Astrocyte (in vitro differentiated cells and primary cell): ENCODE data around the gene PGA4.

Experiments
- EZH2 ChIP-seq: IDR thresholded peaks from 2 replicates; pipeline ENCODE4 v1.6.1; 2012; ENCODE audit warnings: mild to moderate bottlenecking, low read length, inconsistent platforms; ENCODE audit not compliant: insufficient read depth
- TF ChIP-seq, protein P1 (sequence below): IDR thresholded peaks from 2 replicates; pipeline ENCODE4 v1.5.1; 2011; ENCODE audit warnings: low read depth, mild to moderate bottlenecking, inconsistent platforms, low read length, moderate library complexity; ENCODE audit not compliant: insufficient read depth

DNA sequence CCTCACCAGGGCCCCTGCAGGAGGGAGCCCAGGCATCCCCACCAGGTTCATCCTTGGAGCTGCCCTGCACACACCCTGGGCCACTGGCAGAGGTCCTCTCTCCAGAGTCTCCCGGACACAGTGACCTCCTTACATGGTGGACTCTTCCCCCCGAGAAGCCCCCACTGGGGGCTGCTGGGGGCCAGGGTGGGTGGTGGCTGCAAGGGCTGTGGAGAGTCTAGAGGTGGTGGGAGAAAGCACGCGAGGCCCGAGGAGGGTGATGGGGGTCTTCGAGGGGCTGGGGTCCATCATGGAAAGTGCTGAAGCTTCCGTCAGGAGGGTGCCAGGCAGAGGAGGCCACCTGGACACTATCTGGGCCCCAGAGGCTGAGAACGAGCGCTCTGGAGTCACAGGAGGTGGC lies 36.4 kb downstream of the PGA4 start:
- TF ChIP-seq, protein P1, sequence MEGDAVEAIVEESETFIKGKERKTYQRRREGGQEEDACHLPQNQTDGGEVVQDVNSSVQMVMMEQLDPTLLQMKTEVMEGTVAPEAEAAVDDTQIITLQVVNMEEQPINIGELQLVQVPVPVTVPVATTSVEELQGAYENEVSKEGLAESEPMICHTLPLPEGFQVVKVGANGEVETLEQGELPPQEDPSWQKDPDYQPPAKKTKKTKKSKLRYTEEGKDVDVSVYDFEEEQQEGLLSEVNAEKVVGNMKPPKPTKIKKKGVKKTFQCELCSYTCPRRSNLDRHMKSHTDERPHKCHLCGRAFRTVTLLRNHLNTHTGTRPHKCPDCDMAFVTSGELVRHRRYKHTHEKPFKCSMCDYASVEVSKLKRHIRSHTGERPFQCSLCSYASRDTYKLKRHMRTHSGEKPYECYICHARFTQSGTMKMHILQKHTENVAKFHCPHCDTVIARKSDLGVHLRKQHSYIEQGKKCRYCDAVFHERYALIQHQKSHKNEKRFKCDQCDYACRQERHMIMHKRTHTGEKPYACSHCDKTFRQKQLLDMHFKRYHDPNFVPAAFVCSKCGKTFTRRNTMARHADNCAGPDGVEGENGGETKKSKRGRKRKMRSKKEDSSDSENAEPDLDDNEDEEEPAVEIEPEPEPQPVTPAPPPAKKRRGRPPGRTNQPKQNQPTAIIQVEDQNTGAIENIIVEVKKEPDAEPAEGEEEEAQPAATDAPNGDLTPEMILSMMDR = no peak
- TF ChIP-seq EZH2 = no peak
